Measurements from ENCODE around the gene ARSA. TPM values are rescaled to one million over a fixed set of nuclear protein-coding genes. Genes with fewer than 3 reads are reported as not detected.

ARSA gene
- total and polyA plus RNA-seq, 2 of the 13 experiments (the other 11 are each of a cell fraction or from before 2014, with no cell fraction given) = 9.0 to 11.5 TPM

DNA sequence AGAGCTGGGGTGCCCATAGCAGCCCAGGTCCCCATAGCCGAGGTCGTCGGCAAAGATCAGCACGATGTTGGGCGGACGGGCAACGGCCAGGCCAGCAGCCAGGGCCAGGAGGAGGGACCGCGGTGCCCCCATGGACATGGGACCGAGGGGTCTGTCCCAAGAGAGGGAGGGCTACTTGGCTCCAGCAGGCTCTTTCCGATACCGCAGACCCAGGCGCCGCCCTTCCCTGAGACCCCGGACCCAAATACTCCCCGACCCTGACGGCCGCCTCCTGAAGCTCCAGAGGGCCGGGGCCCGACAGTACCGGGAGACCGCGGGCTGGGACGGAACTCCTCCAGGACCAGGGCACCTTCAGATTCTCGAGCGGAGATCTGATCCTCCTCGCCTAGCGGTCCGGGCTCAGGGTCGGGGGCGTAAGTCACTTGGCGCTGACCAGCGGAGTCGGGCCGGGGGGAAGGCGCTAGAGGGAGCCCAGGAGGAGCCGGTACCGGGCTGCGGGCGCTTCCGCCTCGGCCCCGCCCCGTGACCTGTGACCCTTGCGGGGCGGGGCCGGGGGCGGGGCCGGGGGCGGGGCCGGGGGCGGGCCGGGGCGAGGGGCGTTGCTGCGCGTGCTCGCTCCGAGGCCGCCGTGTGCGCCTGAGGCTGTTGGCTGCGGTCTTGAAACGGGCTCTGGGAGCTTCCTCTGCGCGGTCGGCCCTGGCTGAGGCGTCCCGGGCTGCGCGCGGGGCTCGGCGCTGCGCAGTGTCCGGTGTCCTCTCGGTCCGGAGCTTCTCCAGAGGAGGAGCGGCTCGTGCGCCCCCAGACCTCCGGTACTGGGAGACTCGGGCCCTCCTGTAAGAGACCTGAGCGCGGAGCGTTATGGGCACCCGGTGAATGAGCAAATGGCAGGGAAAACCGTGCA is at the start of gene ARSA (continued):
- TF ChIP-seq FIP1L1 (IDR thresholded peaks at IDR 0.05; ENCODE audit: borderline replicate concordance, insufficient read depth, low read depth, low read length) (no peak), NFATC3 (CRISPR knock-in tag; IDR thresholded peaks at IDR 0.05) (peak; percentile 86; the same call in 1 of the 2 replicates), SAP130 (CRISPR knock-in tag; IDR thresholded peaks at IDR 0.05; ENCODE audit: low read depth) (peak; percentile 76), ZNF605 (CRISPR knock-in tag; IDR thresholded peaks at IDR 0.05) (peak; percentile 43; the same call in 1 of the 2 replicates), GATA4 (IDR thresholded peaks at IDR 0.05; ENCODE audit: borderline replicate concordance, low read depth) (peak; percentile 65), YEATS4 (CRISPR knock-in tag; IDR thresholded peaks at IDR 0.05; ENCODE audit: borderline replicate concordance) (peak; percentile 47; the same call in 1 of the 2 replicates), BRD4 (CRISPR knock-in tag; IDR thresholded peaks at IDR 0.05) (0 out of 2 replicates have a peak, but pooled peaks have one; percentile 34), CAMTA2 (CRISPR knock-in tag; IDR thresholded peaks at IDR 0.05; ENCODE audit: borderline replicate concordance) (peak; percentile 41; the same call in 1 of the 2 replicates), FOXJ3 (CRISPR knock-in tag; IDR thresholded peaks at IDR 0.05; ENCODE audit: borderline replicate concordance) (no peak), ZNF329 (CRISPR knock-in tag; IDR thresholded peaks at IDR 0.05; ENCODE audit: low read depth) (peak; percentile 60; the same call in 1 of the 2 replicates), FOXC1 (CRISPR knock-in tag; IDR thresholded peaks at IDR 0.05; ENCODE audit: borderline replicate concordance) (peak; percentile 60; the same call in 1 of the 2 replicates), NFKB2 (CRISPR knock-in tag; IDR thresholded peaks at IDR 0.05; ENCODE audit: borderline replicate concordance) (peak; percentile 50; the same call in 1 of the 2 replicates)
- TF ChIP-seq, protein P1, sequence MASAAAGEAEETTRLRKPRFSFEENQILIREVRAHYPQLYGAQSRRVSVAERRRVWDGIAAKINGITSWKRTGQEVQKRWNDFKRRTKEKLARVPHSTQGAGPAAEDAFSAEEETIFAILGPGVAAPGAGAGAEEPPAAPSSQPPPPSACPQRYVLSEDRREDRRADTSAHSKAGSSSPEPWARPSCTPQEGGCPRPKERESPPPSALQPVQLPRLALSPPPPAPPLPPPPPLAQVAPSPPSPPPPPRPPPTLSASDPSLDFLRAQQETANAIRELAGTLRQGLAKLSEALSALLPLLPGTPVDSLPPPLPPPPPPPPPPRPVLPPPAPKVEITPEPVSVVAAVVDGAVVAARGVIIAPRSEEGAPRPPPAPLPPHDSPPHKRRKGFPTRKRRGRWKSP (CRISPR knock-in tag; IDR thresholded peaks at IDR 0.05) = peak; percentile 87
- TF ChIP-seq, protein P2, sequence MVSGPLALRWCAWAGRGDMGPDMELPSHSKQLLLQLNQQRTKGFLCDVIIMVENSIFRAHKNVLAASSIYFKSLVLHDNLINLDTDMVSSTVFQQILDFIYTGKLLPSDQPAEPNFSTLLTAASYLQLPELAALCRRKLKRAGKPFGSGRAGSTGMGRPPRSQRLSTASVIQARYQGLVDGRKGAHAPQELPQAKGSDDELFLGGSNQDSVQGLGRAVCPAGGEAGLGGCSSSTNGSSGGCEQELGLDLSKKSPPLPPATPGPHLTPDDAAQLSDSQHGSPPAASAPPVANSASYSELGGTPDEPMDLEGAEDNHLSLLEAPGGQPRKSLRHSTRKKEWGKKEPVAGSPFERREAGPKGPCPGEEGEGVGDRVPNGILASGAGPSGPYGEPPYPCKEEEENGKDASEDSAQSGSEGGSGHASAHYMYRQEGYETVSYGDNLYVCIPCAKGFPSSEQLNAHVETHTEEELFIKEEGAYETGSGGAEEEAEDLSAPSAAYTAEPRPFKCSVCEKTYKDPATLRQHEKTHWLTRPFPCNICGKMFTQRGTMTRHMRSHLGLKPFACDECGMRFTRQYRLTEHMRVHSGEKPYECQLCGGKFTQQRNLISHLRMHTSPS (CRISPR knock-in tag; IDR thresholded peaks at IDR 0.05; ENCODE audit: low read depth) = peak; percentile 26; the same call in 1 of the 2 replicates
- TF ChIP-seq, protein P3, sequence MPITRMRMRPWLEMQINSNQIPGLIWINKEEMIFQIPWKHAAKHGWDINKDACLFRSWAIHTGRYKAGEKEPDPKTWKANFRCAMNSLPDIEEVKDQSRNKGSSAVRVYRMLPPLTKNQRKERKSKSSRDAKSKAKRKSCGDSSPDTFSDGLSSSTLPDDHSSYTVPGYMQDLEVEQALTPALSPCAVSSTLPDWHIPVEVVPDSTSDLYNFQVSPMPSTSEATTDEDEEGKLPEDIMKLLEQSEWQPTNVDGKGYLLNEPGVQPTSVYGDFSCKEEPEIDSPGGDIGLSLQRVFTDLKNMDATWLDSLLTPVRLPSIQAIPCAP (CRISPR knock-in tag; IDR thresholded peaks at IDR 0.05; ENCODE audit: low read depth) = no peak
- TF ChIP-seq, protein P4, sequence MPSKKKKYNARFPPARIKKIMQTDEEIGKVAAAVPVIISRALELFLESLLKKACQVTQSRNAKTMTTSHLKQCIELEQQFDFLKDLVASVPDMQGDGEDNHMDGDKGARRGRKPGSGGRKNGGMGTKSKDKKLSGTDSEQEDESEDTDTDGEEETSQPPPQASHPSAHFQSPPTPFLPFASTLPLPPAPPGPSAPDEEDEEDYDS (CRISPR knock-in tag; IDR thresholded peaks at IDR 0.05) = no peak
- TF ChIP-seq, protein P5, sequence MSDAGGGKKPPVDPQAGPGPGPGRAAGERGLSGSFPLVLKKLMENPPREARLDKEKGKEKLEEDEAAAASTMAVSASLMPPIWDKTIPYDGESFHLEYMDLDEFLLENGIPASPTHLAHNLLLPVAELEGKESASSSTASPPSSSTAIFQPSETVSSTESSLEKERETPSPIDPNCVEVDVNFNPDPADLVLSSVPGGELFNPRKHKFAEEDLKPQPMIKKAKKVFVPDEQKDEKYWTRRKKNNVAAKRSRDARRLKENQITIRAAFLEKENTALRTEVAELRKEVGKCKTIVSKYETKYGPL (CRISPR knock-in tag; IDR thresholded peaks at IDR 0.05) = 0 out of 2 replicates have a peak, but pooled peaks have one; percentile 29
- TF ChIP-seq, protein P6, sequence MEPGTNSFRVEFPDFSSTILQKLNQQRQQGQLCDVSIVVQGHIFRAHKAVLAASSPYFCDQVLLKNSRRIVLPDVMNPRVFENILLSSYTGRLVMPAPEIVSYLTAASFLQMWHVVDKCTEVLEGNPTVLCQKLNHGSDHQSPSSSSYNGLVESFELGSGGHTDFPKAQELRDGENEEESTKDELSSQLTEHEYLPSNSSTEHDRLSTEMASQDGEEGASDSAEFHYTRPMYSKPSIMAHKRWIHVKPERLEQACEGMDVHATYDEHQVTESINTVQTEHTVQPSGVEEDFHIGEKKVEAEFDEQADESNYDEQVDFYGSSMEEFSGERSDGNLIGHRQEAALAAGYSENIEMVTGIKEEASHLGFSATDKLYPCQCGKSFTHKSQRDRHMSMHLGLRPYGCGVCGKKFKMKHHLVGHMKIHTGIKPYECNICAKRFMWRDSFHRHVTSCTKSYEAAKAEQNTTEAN (CRISPR knock-in tag; conservative IDR thresholded peaks at IDR 0.05) = 0 out of 2 replicates have a peak, but pooled peaks have one; percentile 23
- TF ChIP-seq, protein P7, sequence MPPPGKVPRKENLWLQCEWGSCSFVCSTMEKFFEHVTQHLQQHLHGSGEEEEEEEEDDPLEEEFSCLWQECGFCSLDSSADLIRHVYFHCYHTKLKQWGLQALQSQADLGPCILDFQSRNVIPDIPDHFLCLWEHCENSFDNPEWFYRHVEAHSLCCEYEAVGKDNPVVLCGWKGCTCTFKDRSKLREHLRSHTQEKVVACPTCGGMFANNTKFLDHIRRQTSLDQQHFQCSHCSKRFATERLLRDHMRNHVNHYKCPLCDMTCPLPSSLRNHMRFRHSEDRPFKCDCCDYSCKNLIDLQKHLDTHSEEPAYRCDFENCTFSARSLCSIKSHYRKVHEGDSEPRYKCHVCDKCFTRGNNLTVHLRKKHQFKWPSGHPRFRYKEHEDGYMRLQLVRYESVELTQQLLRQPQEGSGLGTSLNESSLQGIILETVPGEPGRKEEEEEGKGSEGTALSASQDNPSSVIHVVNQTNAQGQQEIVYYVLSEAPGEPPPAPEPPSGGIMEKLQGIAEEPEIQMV (CRISPR knock-in tag; IDR thresholded peaks at IDR 0.05; ENCODE audit: low read depth) = 0 out of 2 replicates have a peak, but pooled peaks have one; percentile 6

Data from HepG2 (cell line).